HG02852 (cell line): Measurements from ENCODE around the gene NSG1.

Experiments used
- ATAC-seq: cut with Tn5 transposase; IDR thresholded peaks from one replicate; pipeline ENCODE4 v1.9.1; 2021; ENCODE audit warnings: mild to moderate bottlenecking, moderate library complexity; ENCODE audit not compliant: unreplicated experiment

The NSG1 gene

GRCh38 chr4:4395849-4396627 is 9.1 kb downstream of the NSG1 start:
- ATAC-seq = no peak

DNA sequence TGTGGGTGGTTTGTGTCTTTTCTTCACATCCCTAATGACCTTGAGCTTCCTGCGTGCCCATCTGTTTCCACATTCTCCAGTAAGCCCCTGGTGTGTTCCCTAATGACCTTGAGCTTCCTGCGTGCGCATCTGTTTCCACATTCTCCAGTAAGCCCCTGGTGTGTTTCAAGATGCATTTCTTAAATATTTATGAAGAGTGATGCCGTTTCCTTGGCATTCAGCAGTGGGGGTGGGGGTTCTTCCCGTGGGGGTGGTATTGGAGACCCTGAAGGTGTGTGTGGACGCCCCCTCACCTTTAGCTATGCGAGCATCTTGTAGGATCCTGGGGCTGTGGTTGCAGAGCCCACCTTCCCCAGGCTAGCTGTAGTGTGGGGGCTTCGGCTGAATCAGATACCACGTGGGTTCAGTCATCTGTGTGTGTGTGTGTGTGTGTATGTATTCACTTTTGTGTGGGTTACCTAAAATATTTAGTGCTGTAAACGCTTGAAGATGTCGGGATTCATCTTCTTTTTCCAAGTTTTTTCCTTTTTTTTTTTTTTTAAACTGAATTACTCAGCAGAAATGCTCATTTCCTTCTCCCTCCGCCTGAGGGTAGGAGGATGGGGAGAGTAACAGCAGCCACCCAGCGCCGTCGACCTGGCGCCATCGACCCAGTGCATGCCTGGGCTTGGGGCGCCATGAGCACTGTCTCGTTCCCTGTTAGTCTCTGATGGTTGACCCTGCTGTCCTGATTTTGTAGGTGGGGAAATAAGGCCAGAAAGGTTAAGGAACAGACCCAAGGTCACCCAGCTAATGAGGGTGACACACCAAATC is 9.9 kb downstream of the NSG1 start:
- ATAC-seq = no peak

DNA sequence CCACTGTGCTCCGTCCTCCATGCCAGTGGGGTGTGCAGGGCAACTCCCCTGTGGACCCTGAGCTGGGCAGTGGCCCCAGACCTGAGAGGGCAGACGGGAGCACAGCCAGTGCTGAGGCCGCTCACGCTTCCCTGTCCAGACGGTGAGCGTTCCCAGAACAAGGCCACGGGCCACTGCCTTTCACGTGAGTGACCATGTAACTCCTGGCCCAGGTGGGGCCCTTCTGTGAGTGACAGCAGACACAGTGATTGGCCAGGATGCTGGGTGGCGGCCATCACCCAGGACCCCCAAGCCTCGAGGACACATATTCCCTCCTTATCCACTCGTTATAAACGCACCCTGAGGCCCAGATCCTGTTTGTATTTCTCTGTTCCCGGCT is 10.5 kb downstream of the NSG1 start:
- ATAC-seq = no peak

GRCh38 chr4:4398430-4398829 is 11.5 kb downstream of the NSG1 start:
- no peak for ATAC-seq

GRCh38 chr4:4401036-4401435 is 14.1 kb downstream of the NSG1 start:
- ATAC-seq = no peak

DNA sequence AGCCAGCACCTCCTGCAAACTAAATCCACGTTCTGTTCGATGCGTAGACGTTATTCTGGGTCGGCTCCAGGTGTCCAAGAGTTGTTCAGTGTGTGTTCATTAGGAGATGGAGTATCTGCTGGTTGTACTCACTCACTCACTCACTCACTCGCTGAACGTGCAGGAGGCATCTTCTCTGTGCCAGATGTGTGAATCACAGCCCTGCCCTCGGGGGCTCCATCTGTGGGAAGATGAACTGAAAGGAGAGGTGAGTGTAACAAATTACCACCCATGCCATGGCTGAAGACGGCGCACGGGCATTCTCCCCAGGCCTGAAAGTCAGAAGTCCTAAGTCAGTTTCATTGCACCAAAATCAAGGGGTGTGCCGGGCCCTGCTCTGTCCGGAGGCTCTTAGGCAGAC is 16.1 kb downstream of the NSG1 start:
- no peak for ATAC-seq

GRCh38 chr4:4405358-4405962 is 18.6 kb downstream of the NSG1 start:
- ATAC-seq = no peak

DNA sequence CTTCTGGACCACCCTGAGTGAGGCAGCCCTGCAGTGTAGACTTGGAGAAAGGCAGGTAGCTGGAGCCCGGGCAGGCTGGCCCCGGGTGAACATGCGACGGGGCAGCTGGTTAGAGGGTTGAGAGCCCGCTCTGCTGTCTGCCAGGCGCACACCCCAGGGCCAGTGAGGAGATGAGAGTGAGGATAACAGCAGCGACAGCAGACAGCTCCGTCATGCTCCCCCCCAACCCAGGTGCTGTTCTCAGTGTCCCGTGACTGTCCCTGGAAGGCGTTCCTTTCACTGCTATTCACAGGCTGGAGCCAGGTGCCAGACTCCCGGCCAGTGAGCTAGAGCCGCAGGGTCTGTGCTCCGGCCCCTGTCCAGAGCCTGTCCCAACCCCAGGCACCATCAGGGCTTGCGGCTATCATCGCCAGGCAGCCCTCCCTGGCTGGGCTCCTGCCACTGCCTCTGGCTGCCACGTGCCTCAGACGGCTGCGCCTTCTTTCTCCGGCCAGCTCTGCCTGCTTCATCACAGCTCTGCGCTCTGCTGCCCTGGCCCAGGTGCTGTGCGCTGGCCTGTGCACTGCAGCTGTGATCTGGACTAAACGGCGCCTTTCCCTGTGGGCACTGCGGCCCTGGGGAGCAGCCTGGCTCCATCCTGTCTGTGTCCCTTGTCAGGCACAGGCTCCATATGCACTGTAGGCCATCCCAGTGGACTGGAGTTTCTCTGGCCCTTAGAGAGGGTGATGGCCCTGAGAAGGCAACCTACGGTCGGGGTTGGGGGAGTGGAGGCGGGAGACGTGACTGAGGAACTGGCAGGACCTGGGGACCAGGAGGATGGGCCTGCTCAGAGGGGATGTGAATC is 19.8 kb downstream of the NSG1 start:
- no peak for ATAC-seq

DNA sequence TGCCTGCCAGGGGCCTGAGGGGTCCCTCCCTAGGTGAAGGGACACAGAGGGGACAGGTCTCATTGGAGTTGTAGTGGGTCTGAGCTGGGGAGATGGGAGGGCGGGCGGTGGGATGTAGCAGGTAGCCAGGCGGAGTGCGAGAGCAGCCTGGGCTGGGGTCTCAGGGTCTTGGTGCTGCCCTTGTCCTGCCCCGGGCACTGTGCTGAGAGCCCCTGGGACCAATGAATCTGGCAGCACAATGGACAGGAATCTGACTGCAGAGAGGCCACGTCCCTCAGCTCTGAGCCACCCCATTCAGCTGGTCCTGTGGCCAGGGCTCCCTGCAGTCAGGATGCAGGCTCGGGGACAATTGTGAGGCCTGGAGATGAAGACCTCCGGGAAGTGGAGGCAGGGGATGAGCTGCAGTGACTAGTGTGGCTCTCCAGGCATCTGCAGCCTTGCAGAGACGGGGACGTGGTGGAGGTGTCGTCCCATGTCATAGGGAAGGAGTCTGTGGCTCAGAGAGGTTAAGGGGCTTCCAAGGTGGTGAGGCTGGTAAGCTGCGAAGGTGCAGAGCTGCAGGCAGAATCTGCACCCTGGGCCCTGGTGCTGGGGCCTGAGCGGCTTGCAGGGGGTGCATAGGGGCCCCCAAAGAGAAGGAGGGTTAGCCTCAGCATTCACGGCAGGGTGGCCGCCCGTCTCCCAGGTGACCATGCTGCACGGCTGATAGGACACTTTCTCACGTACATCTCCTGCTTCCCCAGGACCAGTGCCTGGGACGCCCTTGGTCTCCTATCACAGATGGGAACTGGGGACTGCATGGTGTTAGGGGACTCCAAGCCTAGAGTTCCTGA is 20.6 kb downstream of the NSG1 start:
- no peak for ATAC-seq

DNA sequence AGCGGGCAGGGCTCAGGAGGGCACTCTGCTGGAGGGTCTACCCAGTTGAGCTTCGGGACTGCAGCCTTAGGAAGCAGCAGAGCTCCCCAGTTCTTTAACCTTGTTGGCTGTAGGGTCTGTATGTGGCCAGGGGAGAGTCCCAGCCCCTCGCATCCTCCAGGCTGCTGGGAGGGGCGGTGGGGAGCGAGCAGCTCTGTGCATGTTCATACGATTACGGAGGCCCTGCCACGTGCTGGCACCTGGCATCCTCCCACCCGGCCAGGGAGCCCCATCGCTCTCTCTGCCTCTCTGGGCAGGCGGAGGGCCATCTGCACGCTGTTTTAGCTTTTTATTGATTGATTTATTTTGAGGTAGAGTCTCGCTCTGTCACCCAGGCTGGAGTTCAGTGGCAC is 21.2 kb downstream of the NSG1 start:
- ATAC-seq = no peak

- no peak for ATAC-seq
These were observed 21.9 kb downstream of the NSG1 start for GRCh38 chr4:4408576-4409335.

DNA sequence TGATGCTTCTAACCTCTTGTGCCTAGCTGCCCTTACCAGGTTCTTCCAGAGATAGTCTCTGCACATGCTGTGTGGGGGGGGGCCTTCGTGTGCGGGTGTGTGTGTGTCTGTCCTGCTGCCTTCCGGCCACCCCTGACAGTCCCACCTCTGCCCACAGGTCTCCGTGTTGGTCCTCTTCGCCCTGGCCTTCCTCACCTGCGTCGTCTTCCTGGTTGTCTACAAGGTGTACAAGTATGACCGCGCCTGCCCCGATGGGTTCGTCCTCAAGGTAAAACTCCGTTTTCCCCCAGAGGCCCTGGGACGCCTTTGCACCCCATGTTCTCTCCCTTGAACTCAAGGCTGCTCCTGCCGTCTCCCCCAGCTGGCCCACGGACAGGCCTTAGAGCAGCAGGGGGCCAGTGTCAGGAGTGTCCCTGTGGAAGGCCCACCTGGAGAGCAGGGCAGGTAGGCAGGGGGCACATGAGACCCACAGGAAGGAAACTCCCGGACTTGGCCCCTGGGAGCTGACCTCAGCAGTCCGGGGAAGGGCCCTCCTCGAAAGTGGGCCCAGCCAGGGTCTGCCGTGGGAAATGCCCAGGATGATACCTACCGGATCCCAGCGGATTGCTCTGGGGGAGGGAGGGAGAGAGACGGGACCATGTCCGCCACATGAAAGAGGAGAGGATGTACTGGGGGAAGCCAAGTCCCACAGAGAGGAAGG is 22.7 kb downstream of the NSG1 start:
- no peak for ATAC-seq

- ATAC-seq = no peak
These were observed 23.4 kb downstream of the NSG1 start for GRCh38 chr4:4410271-4410670.

DNA sequence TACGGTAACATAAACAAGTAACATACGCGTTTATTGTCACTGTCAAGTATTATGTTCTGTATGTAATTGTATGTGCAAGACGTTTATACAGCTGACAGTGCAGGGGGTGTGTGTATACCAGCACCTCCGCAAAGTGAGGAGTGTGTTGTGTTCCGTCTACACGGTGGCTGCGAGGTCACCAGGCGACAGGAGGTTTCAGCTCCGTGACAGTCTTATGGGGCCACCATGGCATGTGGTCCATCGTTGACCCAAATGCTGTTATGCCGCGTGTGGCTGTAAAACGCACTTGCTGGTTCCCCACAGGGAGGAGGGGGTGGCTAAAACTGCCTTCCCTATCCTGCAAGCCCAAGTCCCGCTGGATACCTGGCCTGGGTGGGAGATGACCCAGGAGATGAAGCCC is 25.0 kb downstream of the NSG1 start:
- ATAC-seq = no peak

DNA sequence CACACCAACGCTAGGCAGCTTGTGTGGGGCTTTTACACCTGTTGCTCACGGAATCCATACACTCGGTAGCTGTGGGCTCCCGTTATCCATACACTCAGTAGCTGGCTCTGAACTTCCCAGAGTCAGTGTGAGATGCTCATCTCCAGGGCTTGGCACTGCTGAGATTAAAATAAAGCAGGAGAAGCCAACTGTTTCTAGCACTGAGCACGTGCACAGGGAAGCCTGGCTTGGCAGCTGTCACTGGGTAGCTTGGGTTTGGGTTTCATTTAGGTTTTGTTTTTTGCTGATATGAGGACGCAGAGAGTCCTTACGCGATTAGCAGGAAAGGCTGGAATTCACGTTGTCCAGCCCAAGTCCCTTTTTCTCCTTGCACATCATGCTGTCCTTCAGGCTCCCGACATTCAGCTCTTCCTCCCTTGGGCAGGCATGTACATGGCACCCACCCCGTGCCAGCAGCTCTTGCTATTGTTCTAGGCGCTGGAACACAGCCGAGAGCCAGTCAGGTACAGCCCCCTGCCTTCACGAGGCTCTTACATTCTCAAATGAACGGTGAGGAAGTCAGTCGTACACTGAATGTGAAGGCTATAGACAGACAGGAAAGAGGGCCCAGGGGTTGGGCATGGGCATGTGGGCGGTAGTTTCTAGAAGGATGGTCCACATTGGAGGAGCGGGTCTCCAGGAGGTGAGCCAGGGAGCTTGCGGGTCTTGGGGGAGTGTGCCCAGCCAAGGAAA is 25.9 kb downstream of the NSG1 start:
- ATAC-seq = no peak

DNA sequence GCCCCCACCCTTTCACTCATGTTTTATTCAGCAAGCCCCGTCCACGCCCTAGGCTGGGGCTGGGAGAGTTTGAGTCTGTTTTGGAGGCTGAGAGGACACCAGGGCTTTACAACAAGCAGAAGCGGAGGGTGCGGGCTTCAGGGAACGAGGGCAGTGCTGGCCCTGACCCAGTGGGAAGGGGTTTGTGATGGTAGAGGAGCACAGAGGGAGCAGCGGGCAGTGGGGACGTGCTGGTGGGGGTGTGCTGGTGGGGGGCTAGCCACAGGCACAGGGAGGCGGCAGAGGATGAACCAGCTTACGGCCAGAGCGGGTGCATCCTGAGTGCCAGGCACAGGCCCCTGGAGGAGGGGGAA is 26.4 kb downstream of the NSG1 start:
- no peak for ATAC-seq

DNA sequence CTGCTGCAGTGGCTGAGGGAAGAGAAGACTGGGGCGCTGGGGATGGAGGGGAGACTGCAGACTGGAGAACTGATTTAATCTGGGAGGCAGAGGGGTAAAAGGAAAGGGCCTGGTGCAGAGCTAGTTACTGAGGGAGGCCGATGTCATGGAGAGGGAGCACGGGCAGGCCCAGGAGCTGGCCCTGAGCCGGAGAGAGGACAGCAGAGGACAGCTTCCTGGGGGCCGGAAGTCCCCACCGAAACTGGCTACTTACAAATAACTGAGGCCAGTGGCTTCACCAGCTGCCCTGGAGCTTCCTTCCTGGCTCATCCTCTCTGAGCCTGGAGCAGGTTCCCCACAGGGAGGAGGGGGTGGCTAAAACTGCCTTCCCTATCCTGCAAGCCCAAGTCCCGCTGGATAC is 26.9 kb downstream of the NSG1 start:
- ATAC-seq = no peak

DNA sequence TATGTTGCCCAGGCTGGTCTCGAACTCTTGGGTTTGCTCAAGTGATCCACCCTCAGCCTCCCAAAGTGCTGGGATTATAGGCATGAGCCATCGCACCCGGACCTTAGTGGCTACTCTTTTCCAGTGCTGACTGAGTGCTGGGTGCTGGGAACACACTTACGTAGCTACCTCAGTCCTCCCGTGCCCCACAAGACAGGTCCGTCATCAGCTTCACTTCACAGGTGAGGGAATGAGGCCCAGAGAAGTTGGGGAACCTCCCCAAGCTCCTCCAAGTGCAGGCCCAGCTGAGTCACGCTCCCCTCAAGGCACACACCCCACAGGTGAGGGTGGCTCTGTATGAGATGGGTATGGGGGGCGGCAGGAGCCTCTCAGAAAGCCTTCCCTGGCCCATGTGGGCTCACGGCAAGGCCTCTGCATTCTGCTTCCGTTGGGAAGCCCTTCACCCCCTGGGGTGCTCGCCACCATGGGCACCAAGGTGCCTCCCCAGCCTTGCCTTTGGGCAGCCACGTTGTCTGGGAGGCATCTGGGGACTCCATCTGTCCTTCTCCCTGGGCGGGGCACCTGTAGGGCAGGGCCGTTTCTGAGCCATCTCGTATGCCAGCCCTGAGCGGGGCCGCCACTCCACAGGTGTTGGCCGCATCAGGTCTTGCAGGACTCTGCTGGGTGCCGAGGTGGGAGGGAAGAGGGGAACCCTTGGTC is 28.4 kb downstream of the NSG1 start:
- no peak for ATAC-seq
